Midbrain (tissue), 1 donor: Measurements from ENCODE around the gene DGKZ.
"Not testable (repeated sequence)": the region's sequence is repeated elsewhere in the genome, so short reads cannot be mapped to it uniquely, and the experiment has no call there.

Experiments
- DNase-seq: peaks from one replicate; lab custom pipeline; 2025; lab: John Stamatoyannopoulos, UW

The DGKZ gene

GRCh38 chr11:46346886-46347636 lies at the start of gene DGKZ:
Gene DGKZ (plus strand): TSS chr11:46347463. CDS start chr11:46347660, 197 bp downstream.
- DNase-seq = peak; percentile 89

- no peak for DNase-seq
Measured at GRCh38 chr11:46298699-46299433, 48.4 kb upstream of the DGKZ start.

DNA sequence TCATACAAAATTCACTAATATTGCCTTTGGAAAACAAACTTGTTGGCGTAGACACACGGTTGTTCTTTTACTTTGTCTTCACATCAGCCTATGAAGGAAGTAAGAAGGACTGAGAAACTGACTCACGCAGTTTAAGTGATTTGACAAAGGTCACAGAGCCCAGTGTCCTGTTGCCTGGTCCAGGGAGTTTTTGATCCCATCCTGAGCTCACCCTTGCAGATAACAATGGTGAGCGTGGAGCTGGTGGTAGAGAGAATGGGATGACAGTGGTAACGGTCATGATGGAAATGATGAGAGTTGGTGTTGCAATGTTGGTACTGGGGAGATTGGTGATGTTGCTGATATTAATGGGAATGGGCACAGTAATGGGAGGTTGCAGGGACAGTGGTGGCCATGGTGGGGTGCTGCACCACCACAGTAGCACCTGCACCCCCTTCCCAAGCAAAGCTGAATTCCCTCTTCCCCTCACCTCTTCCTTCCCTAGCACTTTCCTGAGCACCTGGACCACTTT lies 47.8 kb upstream of the DGKZ start:
- no peak for DNase-seq

- DNase-seq = no peak
Measured at GRCh38 chr11:46300270-46300669, 47.0 kb upstream of the DGKZ start.

- DNase-seq = no peak
Measured at GRCh38 chr11:46302866-46303265, 44.4 kb upstream of the DGKZ start.

- not testable (repeated sequence) for DNase-seq
Measured at GRCh38 chr11:46304036-46304435, 43.2 kb upstream of the DGKZ start.

- DNase-seq = no peak
Measured at GRCh38 chr11:46304605-46305179, 42.6 kb upstream of the DGKZ start.

DNA sequence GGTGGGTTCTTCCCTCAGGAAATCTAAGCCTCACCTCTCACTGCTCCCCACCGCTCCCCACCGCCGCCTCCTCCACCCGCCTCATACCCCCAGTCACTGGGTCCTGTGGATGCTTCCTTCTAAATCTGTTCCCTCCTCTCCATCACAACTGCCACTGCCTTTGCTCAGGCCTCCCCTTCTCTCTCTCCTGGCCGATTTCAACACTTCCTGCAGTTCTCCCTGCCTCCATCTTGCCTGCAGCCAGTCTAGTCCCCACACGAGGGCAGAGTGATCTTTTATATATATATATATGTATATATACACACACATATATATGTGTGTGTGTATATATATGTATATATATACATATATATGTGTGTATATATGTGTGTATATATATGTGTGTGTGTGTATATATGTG lies 42.0 kb upstream of the DGKZ start:
- no peak for DNase-seq

DNA sequence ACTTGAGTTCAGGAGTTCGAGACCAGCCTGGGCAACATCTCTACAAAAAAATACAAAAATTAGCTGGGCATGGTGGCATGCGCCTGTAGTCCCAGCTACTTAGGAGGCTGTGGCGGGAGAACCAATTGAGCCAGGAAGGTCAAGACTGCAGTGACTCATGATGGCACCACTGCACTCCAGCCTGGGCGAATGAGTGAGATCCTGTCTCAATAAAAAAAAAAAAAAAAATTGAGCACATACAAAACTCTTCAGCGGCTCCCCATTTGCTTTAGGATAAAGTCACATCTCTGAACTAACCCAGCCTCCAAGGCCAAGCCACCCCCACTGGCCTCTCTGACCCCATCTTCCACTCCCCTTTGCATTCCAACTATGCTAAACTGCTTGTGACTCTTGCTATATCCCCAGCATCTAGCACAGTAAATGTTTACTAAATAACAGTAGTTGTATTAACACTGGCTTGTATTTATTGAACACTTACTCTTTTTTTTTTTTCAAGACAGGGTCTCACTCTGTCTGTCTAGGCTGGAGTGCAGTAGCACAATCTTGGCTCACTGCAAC lies 40.9 kb upstream of the DGKZ start:
- DNase-seq = no peak

DNA sequence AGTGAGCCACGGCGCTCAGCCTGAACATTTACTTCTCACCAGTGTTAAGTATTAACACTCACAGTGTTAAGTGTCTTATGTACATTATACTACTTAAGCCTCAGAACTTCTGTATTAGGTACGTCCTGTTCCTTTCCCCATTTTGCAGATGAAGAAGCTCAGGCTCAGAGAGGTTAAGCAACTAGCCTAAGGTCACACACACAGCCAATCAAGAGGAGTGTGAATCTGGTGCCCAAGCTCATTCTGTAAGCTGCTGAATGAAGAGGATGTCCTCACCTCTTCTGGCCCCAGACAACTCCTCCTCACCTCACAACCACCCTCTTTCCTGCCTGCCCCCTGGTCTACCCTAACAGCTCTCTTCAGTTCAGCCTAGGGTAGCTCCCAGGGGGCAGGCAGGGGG lies 39.9 kb upstream of the DGKZ start:
- DNase-seq = no peak

- no peak for DNase-seq
Measured at GRCh38 chr11:46307785-46308341, 39.4 kb upstream of the DGKZ start.

DNA sequence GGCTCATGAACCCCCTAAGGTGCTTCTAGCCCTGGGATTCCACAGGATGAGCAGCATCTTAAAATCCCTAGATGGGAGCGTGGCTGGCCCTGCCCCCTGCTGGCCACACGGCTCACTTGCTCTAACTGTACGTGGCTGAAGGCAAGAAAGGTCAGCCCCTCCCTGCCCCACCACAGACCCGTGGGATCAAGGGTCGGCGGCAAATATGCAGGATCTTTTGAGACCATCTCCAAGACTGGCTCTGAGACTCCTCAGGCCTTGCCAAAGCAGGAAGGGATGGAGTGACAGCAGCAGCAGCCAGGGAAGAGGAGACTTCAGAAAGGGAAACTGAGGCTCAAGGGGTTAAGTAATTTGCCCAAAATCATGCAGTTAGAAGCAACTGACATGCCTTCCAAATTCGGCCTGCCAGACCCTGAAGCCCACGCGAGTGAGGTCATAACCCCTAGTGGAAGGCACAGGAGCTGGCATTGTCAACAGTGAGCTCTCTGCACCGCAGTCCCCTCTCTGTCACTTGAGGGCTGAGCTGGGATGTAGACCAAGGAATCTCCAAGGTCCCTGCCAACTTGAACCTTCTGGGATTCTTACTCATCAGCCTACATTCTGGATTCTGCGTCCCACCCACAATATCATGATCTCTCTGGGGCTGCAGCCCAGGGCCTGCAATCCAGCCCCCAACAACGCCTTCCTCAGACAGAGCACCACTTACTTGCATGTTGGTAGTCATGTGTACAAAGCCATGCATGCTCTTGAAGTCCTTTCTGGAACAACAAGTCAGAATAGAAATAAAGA lies 38.4 kb upstream of the DGKZ start:
- peak; percentile 58 for DNase-seq

DNA sequence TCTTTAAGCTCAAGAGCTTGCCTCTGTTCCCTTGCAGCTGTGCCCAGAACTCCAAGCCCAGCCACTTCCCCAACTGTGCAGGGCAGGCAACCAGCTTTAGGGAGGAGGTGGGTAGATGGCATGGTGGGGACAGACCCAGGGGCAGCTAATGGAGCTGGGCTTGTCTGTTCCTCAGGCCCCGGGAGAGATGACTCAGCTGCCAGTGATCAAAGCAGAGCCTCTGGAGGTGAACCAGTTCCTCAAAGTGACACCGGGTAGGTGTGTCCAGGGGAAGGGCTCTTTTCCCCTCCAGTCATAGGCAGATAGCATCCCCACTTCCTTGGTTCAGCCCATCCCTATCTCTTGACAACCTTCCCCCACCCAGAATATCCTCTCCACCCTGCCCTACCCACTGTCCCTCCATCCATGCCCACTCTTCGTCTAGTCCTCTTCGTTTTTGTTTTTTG lies 37.4 kb upstream of the DGKZ start:
- DNase-seq = no peak

DNA sequence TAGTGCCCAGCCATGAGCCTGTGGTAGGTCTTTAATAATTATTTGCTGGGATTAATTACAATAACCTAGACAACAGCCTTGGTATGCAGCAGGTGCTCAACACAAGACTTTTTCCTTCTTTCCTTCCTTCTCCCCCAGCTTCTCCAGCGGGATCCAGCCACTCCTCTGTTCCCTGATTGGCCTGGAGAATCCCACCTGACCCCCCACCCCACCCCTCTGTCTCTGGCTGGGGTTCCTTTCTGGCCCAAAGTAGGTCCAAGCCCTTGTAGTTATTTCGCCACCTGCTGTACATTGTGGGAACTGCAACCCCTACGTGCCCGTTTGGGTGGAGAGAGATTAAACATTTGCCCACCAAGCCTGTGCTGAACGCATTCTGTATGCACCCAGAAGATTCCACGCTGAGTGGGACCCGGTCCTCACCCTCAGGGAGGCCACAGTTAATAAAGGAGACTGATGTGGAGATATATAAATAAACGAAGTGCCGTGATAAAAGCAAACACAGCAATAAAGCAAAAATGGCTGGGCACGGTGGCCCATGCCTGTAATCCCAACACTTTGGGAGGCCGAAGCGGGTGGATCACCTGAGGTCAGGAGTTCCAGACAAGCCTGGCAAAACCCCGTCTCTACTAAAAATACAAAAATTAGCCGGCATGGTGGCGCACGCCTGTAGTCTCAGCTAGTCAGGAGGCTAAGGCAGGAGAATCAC lies 32.1 kb upstream of the DGKZ start:
- peak; percentile 24 for DNase-seq

GRCh38 chr11:46315783-46316563 lies 31.3 kb upstream of the DGKZ start:
- no peak for DNase-seq

DNA sequence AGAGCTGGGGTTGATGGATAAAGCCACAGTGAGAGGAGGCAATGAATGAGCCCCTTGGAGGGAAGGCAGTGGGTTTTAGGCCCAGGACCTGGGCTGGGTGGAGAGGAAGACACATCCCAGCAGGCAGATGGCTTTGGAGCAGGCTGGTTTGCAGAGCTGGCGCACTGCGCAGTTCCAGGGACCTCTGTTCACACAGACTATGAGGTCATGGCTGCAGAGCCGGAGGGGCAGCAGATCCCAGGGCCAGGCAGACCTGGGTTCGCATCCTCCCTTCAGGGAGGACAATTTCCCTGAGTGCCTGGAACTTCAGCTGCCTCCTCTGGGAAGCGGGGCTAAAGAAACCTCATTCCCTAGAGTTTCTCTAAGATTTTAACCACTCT lies 28.2 kb upstream of the DGKZ start:
- DNase-seq = no peak

GRCh38 chr11:46321757-46322156 lies 25.5 kb upstream of the DGKZ start:
- DNase-seq = no peak

GRCh38 chr11:46322759-46323158 lies 24.5 kb upstream of the DGKZ start:
- no peak for DNase-seq

DNA sequence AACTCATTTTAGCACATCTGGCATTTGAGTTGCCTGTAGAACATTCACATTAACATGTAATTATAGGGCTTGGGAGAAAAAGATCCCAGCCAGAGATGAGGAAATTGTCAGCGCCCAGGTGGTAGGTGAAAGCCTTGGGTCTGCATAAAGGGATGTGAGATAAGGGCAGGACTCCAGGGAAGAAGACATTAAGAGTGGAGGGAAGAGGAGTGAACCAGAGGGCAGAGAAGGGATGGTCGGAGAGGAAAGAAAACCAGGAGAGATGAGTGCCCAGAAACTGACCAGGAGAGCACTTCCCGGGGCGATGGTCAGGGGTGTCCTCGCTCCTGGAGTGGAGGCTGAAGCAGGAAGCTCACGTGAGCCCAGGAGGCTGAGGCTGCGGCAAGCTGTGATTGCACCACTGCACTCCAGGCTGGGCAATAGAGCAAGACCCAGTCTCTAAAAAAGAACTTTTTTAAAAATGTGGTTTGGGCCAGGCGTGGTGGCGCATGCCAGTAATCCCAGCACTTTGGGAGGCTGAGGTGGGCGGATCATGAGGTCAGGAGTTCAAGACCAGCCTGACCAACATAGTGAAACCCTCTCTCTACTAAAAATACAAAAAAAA lies 20.3 kb upstream of the DGKZ start:
- no peak for DNase-seq

DNA sequence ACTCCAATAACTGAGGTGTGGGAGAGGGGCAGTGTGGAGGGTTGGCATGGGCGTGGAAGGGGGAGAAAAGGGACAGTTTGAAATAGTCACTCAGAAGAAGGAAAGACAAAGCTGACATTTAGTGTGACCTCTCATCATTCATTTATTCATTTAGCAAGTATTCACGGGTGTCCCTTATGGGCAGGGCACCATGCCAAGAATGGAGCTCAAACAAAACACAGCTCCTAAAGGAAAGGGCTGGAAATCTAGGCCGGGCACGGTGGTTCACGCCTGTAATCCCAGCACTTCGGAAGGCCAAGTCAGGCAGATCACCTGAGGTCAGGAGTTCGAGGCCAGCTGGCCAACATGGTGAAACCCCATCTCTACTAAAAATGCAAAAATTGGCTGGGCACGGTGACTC lies 19.4 kb upstream of the DGKZ start:
- DNase-seq = no peak
